ENCODE data around the gene SPAG5.

The SPAG5 gene

GRCh38 chr17:28527859-28528258 is 71.0 kb downstream of the SPAG5 start:
- Histone ChIP-seq H3K27ac (no peak overlapping the region), H3K36me3 (replicated peaks) (no peaks in the 10 kb centered on the region), H3K4me3 (ENCODE audit: low read depth, low read length) (no peak overlapping the region), H3K27me3 (replicated peaks) (no peaks in the 10 kb centered on the region)
- in situ Hi-C loops (cut with HindIII; ENCODE audit: low pct_ligation_motif_present, low sequenced_read_pairs), result no loop called here
- TF ChIP-seq, protein P1, sequence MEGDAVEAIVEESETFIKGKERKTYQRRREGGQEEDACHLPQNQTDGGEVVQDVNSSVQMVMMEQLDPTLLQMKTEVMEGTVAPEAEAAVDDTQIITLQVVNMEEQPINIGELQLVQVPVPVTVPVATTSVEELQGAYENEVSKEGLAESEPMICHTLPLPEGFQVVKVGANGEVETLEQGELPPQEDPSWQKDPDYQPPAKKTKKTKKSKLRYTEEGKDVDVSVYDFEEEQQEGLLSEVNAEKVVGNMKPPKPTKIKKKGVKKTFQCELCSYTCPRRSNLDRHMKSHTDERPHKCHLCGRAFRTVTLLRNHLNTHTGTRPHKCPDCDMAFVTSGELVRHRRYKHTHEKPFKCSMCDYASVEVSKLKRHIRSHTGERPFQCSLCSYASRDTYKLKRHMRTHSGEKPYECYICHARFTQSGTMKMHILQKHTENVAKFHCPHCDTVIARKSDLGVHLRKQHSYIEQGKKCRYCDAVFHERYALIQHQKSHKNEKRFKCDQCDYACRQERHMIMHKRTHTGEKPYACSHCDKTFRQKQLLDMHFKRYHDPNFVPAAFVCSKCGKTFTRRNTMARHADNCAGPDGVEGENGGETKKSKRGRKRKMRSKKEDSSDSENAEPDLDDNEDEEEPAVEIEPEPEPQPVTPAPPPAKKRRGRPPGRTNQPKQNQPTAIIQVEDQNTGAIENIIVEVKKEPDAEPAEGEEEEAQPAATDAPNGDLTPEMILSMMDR (IDR thresholded peaks at IDR 0.05; ENCODE audit: low read depth, low read length, missing control alignments), result no peak
- DNase-seq, result no peak
